ENCODE measurements around the gene CRB1. TPM values are rescaled to one million over a fixed set of nuclear protein-coding genes. Genes with fewer than 3 reads are reported as not detected.

The CRB1 gene
- total and polyA plus RNA-seq, 2 experiments from 2014 or later: 0.27 to 0.56 TPM

DNA sequence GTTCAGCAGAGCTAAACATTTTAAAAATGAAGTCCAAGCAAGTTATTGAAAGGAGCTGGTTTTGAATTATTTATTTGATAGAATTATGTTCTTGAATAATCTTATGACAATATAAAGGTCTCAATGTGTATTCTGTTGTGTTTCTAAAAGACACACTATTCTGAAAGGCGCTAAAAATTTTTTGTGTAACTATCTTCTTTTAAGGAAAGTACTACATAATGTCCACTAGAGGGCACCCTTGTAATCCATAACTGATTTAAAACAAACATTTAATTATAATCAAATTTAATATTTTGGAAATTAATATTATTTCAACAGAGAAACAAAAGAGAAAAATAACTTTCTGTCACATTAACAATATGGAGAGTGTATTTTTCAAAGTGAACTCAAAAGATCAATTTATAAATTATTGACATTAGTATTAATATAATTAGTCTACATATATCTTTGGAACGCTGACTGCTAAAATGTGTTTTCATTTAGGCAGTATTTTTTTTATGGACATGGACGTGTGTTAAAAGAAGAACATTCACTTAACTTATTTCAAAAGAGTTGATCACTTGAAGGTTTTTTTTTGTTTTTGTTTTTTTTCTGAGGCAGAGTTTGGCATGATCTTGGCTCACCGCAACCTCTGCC is 258.8 kb downstream of the CRB1 start:
- H3K9me2 ChIP-seq (ENCODE audit: insufficient read depth): no peaks in the 10 kb centered on the region
- H3K36me3 ChIP-seq (ENCODE audit: insufficient read depth): no peaks in the 10 kb centered on the region
- no peaks in the 10 kb centered on the region for H3F3A ChIP-seq (replicated peaks; ENCODE audit: low read depth)
- no peaks in the 10 kb centered on the region for H3K79me2 ChIP-seq (replicated peaks; ENCODE audit: insufficient read depth)
- H2AFZ ChIP-seq: no peak overlapping the region
- ATAC-seq (no peak), DNase-seq (ENCODE audit: low spot score) (peak; percentile 65)
- H3K4me1 ChIP-seq (ENCODE audit: insufficient read depth): no peaks in the 10 kb centered on the region
- H3K27ac Mint-ChIP-seq: no peak overlapping the region
- no peaks in the 10 kb centered on the region for H3K27me3 Mint-ChIP-seq (ENCODE audit: insufficient read depth, low read depth, poor library complexity)
- no peak overlapping the region for H3K27ac ChIP-seq (ENCODE audit: low read depth)
- TF ChIP-seq EZH2phosphoT487 (IDR thresholded peaks at IDR 0.05; ENCODE audit: unreplicated experiment): no peak
- TF ChIP-seq, protein P1, sequence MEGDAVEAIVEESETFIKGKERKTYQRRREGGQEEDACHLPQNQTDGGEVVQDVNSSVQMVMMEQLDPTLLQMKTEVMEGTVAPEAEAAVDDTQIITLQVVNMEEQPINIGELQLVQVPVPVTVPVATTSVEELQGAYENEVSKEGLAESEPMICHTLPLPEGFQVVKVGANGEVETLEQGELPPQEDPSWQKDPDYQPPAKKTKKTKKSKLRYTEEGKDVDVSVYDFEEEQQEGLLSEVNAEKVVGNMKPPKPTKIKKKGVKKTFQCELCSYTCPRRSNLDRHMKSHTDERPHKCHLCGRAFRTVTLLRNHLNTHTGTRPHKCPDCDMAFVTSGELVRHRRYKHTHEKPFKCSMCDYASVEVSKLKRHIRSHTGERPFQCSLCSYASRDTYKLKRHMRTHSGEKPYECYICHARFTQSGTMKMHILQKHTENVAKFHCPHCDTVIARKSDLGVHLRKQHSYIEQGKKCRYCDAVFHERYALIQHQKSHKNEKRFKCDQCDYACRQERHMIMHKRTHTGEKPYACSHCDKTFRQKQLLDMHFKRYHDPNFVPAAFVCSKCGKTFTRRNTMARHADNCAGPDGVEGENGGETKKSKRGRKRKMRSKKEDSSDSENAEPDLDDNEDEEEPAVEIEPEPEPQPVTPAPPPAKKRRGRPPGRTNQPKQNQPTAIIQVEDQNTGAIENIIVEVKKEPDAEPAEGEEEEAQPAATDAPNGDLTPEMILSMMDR (conservative IDR thresholded peaks at IDR 0.05; ENCODE audit: low read depth in 2 of 2): peak in 1 of 2 experiments; percentile 71; a peak in 3 of 4 replicates
- H3K36me3 Mint-ChIP-seq (ENCODE audit: low read depth): no peaks in the 10 kb centered on the region
- H4K20me1 ChIP-seq (replicated peaks; ENCODE audit: insufficient read depth): no peaks in the 10 kb centered on the region
- peaks cover 9% of the 10 kb centered on the region; the same call in 2 of the 3 replicates for H3K4me1 Mint-ChIP-seq
- H3K9me3 Mint-ChIP-seq: no peaks in the 10 kb centered on the region
- H3K4me2 ChIP-seq: no peak overlapping the region
- no peak overlapping the region for H3K4me3 Mint-ChIP-seq
- H3K27me3 ChIP-seq (ENCODE audit: insufficient read depth): no peaks in the 10 kb centered on the region
- no peak overlapping the region for H3K4me3 ChIP-seq

Small RNA genes lying within 50 kb of the gene (small RNA-seq; reads per million reads assigned to genes)
- gene MRPS21P3 (ENCODE audit: low replicate concordance): not detected

Other genes with a start within 250 kb of the CRB1 start
- not detected in 2 replicates for gene F13B, start 201.0 kb upstream of the CRB1 start, total RNA-seq (2014; rRNA removed; shearing (Covaris generic))
- not detected in 2 replicates for gene F13B, start 201.0 kb upstream of the CRB1 start, polyA plus RNA-seq (2016; fragmentation: Nextera tagmentation; extraction: Ambion mirVana)
- 64.9 and 65.4 TPM in 2 replicates for gene ASPM, start 121.6 kb upstream of the CRB1 start, total RNA-seq (2014; rRNA removed; shearing (Covaris generic))
- gene ASPM, start 121.6 kb upstream of the CRB1 start, polyA plus RNA-seq (2016; fragmentation: Nextera tagmentation; extraction: Ambion mirVana): 35.6 and 36.8 TPM in 2 replicates
- 6.9 and 8.2 TPM in 2 replicates for gene ZBTB41, start 67.0 kb upstream of the CRB1 start, total RNA-seq (2014; rRNA removed; shearing (Covaris generic))
- 1.9 and 2.2 TPM in 2 replicates for gene ZBTB41, start 67.0 kb upstream of the CRB1 start, polyA plus RNA-seq (2016; fragmentation: Nextera tagmentation; extraction: Ambion mirVana)